Measurements from ENCODE around the gene GPR146. TPM values are rescaled to one million over a fixed set of nuclear protein-coding genes. Genes with fewer than 3 reads are reported as not detected.

Gene GPR146
- total RNA-seq, 1 donor from 2014 or later, result 17.0 TPM

DNA sequence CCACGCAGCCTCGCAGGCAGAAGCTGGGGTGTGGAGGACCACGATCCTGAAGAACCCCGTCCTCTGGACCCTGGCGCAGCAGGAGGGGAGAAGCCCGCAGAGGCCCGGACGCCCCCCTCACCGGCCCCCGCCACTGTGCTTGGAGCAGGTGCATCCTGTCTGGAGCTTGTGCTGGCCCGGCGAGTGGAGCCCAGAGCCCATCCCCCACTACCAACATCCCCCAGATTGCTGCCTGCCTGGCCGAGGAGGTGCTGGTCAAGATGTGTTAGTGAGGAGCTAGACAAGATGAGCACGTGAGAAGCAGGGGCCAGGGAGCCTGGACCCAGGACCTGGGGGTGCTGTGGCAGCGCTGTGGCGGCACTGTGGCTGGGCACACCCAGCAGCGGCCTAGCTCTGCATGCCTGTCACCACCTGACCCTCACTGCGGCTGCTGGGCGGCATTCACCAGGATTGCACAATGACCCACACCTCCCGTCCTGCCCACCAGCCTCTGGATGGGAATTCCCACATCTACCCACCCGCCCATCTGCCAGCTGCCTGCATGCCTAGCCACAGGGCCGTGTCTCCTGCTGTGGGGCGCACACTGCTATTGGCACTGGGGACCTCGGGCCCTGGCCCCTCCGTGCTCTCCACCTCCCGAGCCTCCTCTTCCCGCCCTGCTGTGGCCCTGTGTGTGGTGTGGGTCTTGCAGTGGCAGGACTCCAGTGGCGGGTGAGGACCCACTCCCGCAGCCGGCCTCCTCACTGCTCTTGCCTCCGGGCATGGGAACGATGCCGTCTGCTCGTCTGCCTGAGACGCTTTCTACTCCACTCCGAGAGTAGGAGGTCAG lies 11.8 kb downstream of the GPR146 start:
- intact Hi-C loops (cut with micrococcal nuclease), result loop anchor here (1.0 kb wide), 1 partner anchor 11 kb away; no protein-coding TSS in a partner anchor

DNA sequence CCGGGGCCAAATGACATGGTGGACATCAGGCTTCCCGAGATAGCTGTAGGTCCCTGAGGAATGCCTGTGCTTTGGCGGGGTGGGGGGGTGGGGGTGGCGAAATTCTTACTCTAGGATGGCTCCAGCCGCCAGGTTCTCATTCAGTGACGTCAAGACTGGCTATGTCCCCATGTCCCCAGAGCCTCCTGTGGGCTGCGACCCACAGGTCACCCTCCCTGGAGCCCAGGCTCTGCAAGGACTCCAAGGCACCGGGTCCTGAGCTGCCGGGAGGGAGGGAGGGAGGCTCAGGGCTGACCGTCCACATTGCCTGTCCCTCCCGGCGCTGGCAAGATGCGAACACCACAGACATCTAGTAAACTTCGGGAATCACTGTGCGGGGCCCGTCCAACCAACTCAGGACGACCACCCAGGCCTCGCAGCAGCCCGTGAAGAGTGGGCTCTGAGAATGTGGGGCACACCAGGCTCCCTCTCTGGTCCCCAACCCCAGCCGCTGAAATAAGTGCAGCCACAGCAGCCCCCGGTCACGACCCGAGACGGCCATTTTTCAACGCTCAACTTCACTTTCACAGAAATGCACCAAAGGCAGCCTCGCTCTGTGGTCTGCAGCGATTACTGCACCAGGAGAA lies 12.6 kb downstream of the GPR146 start:
- intact Hi-C loops (cut with micrococcal nuclease), result no loop called here

DNA sequence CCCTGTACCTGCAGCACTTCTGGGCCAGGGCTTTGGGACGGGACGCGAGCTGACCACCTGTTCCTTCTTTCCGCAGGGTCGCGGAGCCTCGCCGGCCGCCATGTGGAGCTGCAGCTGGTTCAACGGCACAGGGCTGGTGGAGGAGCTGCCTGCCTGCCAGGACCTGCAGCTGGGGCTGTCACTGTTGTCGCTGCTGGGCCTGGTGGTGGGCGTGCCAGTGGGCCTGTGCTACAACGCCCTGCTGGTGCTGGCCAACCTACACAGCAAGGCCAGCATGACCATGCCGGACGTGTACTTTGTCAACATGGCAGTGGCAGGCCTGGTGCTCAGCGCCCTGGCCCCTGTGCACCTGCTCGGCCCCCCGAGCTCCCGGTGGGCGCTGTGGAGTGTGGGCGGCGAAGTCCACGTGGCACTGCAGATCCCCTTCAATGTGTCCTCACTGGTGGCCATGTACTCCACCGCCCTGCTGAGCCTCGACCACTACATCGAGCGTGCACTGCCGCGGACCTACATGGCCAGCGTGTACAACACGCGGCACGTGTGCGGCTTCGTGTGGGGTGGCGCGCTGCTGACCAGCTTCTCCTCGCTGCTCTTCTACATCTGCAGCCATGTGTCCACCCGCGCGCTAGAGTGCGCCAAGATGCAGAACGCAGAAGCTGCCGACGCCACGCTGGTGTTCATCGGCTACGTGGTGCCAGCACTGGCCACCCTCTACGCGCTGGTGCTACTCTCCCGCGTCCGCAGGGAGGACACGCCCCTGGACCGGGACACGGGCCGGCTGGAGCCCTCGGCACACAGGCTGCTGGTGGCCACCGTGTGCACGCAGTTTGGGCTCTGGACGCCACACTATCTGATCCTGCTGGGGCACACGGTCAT lies 13.3 kb downstream of the GPR146 start:
- intact Hi-C loops (cut with micrococcal nuclease), result no loop called here

DNA sequence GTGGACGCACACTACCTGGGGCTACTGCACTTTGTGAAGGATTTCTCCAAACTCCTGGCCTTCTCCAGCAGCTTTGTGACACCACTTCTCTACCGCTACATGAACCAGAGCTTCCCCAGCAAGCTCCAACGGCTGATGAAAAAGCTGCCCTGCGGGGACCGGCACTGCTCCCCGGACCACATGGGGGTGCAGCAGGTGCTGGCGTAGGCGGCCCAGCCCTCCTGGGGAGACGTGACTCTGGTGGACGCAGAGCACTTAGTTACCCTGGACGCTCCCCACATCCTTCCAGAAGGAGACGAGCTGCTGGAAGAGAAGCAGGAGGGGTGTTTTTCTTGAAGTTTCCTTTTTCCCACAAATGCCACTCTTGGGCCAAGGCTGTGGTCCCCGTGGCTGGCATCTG lies 14.0 kb downstream of the GPR146 start:
- intact Hi-C loops (cut with micrococcal nuclease), result no loop called here

DNA sequence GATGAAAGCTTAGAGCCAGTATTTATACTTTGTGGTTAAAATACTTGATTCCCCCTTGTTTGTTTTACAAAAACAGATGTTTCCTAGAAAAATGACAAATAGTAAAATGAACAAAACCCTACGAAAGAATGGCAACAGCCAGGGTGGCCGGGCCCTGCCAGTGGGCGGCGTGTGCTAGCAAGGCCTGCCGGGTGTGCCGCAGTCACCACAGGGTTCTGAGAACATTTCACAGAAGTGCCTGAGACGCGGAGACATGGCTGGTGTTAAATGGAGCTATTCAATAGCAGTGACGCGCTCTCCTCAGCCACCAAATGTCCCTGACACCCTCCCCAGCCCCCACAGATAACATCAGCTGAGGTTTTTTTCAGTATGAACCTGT lies 14.5 kb downstream of the GPR146 start:
- intact Hi-C loops (cut with micrococcal nuclease), result no loop called here

DNA sequence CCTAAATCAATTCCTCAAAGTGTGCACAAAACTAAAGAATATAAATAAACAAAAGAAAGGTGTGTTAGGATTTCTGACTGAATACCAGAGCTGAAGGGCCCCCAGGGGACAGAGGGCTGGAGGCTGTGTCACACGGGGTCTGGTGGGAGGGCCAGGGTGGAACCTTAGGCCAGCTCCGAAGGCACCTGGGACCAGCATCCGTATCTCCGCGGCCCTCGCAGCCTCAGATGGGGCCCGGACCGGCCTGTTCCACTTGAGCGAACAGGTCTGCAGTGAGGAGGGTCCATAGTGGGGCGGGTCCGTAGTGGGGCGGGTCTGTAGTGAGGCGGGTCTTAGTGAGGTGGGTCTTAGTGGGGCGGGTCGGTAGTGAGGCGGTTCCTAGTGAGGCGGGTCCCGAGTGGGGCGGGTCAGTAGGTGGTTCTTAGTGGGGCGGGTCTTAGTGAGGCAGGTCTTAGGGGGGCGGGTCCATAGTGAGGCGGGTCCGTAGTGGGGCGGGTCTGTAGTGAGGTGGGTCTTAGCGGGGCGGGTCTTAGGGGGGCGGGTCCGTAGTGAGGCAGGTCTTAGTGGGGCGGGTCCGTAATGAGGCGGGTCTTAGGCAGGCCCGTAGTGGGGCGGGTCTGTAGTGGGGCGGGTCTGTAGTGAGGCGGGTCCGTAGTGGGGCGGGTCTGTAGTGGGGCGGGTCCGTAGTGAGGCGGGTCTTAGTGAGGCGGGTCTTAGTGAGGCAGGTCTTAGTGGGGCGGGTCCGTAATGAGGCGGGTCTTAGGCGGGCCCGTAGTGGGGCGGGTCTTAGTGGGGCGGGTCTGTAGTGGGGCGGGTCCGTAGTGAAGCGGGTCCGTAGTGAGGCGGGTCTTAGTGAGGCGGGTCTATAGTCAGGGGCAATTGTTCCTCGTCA lies 15.1 kb downstream of the GPR146 start:
- intact Hi-C loops (cut with micrococcal nuclease), result no loop called here

DNA sequence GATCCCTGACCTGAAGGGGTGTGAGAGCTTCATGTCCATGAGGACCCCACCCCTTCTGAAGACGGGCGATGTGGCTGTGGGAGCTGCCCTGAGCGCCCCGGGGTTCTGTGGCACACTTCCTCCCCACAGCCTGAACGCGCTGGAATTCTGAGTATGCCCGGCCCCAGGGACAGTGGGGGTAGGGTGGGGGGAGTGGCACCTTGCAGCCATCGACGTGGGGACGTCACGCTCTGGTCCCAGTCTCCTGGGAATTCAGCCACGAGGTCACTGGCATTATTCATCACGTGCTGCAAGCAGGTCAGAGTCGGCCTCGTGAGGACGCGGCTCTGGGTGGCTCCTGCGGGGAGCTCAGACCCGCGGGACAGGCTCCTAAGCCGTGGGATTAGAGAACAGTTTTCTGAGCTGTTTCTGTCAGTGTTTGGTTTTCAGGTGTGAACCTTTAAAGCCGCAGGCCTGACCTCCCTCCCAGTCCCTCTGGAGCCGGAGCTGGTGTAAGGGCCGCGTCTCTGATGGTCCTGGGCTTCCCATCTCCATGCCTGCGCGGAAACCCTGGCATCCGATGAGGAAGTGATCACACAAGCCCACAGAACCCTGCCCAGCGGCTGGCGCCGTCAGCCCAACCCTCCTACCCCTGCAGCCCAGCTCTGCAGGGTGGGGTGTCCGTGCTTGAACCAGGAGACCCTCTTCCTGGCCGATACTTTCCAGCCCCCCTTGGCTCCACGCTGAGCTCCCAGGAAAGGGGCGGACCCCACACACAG lies 16.1 kb downstream of the GPR146 start:
- intact Hi-C loops (cut with micrococcal nuclease), result no loop called here

DNA sequence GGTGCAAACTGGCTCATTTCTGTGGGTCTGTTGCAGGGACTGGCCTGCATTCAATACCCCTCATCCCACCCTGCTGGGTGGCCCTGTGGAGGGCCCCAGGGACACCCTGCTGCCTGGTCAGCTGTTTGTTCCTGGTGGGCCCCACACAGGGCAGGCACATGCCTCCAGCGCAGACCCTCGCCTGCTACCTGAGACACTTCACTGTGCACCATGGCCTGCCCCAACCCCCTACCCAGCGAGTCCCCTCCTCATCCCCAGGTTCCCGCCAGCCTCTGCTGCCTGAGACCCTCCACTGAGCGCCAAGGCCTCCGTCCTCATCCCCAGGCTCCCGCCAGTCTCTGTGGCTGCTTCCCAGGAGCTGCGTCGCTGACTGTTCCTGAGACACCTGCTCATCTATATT lies 16.8 kb downstream of the GPR146 start:
- intact Hi-C loops (cut with micrococcal nuclease), result no loop called here

DNA sequence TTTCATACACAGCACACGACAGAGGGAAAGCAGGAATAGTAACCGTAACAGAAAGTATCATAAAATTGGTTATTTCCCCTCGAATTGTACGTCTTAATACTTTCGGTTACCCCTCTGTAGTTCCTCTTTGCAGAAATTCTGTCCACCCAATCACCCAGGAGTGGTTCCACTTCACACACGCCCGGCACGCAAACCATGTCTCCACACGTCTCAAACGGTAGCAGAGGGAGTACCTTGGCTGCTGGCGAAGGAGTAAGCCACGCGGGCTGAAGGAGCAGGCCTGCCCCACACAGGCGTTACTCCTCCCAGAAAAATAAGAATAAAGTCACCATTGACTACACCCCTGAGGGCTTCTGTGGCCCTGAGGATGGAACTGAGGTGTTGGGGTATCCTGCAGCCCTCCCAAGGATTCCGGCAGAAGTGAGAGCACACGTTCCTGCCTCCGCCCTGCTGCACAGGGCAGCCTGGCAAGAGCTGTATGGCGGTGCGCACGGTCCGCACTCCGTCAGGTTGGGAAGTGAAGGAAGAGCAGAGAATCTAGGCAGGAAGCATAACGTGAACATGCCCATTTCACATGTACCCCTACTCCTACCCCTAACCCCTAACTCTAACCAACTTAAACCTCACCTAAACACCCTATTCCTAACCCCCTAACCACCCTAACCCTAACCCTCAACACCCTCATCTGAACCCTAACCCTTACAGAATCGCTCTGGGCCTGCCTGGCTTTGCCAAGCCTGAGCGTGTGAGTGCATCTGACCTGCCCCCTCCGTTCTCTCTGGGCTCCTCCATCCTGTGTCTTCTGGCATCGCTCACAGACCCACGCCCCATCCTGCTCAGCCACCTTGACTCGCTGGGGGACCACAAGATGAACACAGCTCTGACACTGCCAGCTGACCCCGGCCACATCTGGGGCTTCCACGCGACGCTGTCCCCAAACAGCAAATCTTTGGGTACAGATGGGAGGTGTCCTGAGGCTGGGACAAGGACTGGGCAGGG lies 18.2 kb downstream of the GPR146 start:
- intact Hi-C loops (cut with micrococcal nuclease), result no loop called here

DNA sequence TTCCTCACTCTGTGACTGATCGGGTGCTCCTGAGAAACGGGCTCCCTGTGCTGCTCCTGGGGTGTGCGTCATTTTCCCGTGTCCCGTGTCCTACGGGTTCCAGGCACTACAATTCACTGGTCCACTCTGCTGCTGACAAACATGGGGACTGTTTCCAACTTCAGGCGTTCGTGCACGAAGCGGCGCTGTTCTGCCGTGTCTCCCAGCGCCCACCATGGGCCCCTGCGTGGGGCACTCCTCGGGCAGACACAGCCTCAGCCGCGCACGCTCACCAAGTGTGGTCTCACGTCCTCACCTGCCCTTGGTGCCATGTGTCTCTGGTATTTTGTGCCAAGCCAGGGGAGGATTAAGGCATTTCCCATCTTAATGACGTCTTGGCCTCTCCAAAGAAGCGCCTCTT lies 19.0 kb downstream of the GPR146 start:
- intact Hi-C loops (cut with micrococcal nuclease), result no loop called here

DNA sequence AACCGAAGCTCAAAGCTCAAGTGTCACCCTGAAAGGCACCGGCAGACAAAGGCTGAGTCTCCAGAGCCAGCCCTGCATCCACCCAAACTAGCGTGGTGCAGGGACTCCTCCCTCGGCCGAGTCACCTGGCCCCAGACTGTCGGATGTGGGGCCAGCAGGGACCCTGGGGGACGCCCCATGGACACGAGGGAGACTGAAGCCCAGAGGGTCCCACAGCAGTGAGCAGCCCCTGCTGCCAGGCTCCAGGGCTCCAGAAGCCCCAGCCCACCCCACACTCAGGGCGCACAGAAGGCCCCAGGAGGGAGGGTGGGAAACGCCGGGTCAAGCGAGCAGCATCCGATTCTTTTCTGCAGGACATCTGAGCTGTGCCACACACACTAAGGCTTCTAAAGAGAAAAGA lies 20.2 kb downstream of the GPR146 start:
- intact Hi-C loops (cut with micrococcal nuclease), result loop anchor here (2.0 kb wide), 1 partner anchor 36 kb away; no protein-coding TSS in a partner anchor

DNA sequence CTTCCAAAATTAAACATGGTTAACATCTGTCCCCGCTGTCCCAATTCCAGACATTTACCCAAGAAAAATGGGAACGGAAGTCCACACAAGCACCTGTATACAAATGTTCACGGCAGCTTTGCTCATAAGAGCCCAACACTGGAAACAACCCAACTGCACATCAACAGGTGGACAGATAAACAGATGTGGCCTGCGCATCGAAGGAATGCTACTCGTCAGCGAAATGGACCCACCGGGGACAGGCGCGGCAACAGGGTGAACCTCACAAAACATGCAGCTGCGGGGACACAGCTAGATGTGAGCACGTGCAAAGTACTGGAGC lies 20.9 kb downstream of the GPR146 start:
- intact Hi-C loops (cut with micrococcal nuclease), result loop anchor here (1.0 to 2.0 kb wide), 2 partner anchors 36 to 72 kb away; no protein-coding TSS in a partner anchor

DNA sequence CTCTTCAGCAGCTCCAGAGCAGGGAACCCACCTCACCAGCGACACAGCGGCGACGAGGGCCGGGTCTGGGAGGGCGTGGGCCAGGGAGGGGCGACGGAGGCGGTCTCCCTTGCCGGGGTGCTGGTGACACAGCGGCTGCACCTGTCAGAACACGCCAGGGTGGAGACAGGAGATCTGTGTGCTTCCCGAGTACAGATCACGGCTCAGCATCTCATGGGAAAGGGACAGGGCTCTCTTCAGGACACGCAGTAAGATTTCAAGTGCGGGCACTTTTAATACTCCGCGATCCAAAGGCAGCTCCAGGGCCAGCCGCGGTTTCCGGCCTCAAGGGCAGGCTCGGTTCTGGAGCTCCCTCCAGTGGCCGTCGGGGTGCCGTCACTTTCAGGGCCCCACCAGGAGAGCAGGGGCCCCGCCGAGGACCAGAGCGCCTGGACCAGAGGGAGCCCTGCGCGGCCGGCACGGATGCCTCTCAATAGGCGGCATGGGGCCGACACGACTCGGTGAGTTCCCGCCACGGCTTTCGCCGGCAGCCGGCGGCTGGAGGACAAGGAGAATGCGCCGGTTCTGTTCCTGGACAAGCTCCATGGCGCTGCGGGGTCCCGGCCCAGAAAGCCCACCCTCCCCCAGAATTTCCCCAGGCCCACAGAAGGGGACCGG lies 21.4 kb downstream of the GPR146 start:
- intact Hi-C loops (cut with micrococcal nuclease), result loop anchor here (1.0 to 2.0 kb wide), 2 partner anchors 37 to 72 kb away; no protein-coding TSS in a partner anchor

DNA sequence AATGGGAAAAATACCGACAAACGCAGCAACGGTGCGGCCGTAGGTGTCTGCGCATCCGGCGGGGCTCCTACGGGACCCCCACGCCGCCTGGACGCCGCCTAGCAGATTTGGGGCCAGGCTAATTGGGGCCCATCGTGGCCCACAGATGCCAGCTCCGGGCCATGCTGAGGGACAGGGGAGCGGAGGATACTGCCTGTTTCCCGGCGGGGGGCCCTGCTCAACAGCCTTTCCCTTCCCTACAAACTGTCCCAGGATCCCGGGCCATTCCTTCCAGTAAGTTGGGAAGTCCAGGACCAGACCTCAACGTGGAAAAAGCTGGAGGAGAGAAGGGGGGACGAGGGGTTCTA lies 21.9 kb downstream of the GPR146 start:
- intact Hi-C loops (cut with micrococcal nuclease), result no loop called here

DNA sequence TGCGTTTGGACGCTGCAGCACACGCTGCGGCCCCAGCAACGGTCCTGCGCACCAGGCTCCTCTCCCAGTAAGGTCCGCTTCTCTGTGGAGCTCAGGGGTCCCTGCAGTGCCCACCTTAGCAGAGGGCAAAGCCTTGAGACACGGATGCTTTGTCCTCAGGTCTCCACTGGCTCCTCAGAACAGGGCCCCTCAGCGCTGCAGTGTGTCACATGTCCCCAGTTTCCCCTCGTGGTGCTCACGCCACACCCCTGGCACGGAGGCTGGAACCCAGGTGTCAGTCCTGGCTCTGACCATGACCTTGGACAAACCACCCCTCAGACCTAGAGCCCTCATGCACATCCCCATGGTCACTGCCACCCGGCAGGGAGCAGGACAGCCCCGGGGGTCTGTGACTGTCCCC lies 23.7 kb downstream of the GPR146 start:
- intact Hi-C loops (cut with micrococcal nuclease), result no loop called here

DNA sequence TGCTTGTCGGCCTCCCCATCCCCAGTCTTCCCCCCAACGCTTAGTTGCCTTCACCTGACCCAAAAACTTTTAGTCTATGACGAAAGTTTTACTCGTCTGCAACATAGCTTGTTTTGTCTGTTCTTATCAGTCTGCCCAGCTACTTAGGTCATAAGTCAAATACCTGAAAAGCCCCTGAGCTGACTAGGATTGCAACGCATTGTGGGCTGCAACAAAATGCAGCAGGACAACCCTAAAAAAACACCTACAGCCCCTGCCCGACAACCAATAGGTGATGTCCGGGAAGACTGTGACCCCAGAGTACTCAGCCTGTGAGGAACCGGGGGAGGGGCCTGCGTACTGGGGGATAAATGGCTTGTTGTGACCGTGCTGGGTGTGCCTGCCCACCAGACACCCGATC lies 24.3 kb downstream of the GPR146 start:
- intact Hi-C loops (cut with micrococcal nuclease), result no loop called here

DNA sequence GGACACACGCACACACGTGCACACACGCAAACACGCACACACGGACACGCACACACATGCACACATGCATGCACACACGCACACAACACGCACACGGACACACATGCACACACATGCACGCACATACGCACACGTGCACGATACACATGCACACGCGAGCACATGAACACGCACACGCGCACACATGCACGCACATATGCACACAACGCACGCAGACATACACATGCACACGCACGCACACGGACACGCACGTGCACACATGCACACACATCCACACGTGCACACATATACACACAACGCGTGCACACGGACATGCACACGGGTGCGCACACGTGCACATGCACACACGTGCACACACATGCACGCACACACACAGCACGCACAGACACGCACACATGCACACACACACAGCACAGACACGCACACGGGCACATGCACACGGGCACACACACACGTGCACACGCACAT lies 26.2 kb downstream of the GPR146 start:
- intact Hi-C loops (cut with micrococcal nuclease), result no loop called here

DNA sequence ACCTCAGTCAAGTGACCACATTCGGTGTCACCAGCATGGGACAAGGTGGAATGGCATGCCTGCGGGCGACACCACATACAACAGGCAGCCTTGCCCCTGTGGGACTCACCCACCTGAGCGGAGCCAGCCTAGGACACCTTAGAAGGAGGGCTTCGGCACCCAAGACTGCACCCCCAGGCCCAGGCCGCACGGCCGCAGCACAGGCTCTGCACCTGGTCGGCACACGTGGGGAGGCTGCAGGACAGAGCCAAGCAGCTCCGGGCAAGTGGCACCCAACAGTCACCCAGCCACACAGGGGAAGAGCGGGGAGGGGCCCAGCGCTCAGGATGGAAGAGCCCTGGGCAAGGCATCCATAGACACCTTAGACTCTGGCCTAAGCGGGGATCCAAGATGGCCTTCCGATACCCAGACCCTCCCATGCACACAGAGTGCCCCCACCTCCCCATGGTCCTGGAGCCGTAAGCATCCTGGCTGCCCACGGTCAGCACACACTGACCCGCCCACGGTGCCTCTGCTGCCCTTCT lies 27.4 kb downstream of the GPR146 start:
- intact Hi-C loops (cut with micrococcal nuclease), result no loop called here

Data from T-helper 2 cell treated with Interferon-gamma antibody and Interleukin-4, amounts not matched to agents 100 ng/mL and 5 ng/mL, for 36 hours (primary cell).